Measurements from ENCODE around the gene UBIAD1. TPM values are rescaled to one million over a fixed set of nuclear protein-coding genes. Genes with fewer than 3 reads are reported as not detected.
A peak's percentile ranks its signal among the peaks of the same experiment; 100 is the strongest.

Gene UBIAD1
- total RNA-seq, 6 experiments from 2014 or later = 12.8 to 18.3 (median 13.8) TPM

DNA sequence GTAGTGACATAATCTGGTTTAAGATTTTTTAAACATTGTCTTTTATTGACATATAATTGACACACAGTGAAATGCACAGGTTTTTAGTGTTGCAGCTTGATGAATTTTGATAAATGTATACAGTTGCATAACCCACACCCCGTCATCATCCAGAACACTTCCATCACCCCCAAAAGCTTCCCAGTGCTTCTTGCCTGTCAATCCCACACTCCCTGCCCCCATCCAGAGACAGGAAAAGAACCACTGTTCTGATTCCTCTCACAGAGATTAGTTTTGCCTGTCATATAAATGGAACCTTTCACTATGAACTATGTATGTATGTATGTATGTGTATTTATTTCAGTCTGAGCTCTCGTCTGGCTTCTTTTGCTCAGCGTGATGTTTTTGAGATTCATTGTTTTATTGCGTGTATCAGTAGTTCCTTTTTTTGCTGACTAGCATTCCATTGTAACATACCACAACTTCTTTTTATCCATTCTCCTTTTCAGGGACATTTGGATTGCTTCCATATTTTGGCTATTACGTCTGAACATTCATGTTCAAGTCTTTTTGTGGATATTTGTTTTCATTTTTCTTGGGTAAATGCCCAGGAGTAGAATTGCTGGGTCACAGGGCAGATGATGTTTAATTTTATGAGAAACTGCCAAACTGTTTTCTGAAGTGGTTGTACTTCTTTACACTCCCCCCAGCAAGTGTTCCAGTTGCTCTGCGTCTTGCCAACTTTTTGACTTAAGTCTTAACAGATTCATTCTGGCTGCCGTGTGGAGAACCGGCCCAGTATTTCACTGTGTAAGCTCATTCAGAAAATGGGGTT, 8.7 kb downstream of the UBIAD1 start:
- no peak for TF ChIP-seq CTCF (IDR thresholded peaks at IDR 0.05)
- Mint-ChIP-seq H3K36me3 (ENCODE audit: low read depth) (peaks cover 17% of the 10 kb centered on the region), H3K27ac (peak overlapping the region; percentile 14), H3K4me1 (ENCODE audit: low read depth) (peaks cover 29% of the 10 kb centered on the region), H3K9me3 (no peaks in the 10 kb centered on the region), H3K4me3 (peak overlapping the region; percentile 2; the same call in 1 of the 2 replicates), H3K27me3 (ENCODE audit: insufficient read depth) (no peaks in the 10 kb centered on the region; the same call in 1 of the 2 replicates)
- DNase-seq = peak; percentile 73

DNA sequence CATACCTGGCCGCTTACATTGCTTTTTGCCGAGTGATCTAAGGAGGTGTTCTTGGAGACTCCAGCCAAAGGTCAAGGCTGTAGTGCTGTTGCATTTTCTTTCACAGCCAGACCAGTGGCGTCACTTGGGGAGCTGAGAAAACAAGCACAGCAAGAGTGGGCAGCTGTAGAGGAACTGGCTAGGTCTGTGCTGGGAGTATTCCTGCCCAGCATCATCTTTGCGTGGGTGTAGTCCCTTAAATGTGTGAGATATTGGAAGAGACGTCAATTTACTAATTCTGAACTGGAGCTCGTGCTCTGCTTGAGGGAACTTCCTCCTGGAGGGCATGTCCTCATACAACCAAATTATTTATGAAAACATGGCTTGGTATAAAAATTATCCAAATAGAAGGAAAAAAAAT, 10.2 kb downstream of the UBIAD1 start:
- DNase-seq = no peak
- no peak overlapping the region for H3K4me3 Mint-ChIP-seq
- no peaks in the 10 kb centered on the region for H3K9me3 Mint-ChIP-seq
- no peak for TF ChIP-seq CTCF (IDR thresholded peaks at IDR 0.05)
- H3K27ac Mint-ChIP-seq = no peak overlapping the region
- H3K27me3 Mint-ChIP-seq (ENCODE audit: insufficient read depth) = no peaks in the 10 kb centered on the region; the same call in 1 of the 2 replicates
- H3K4me1 Mint-ChIP-seq (ENCODE audit: low read depth) = peaks cover 34% of the 10 kb centered on the region
- peaks cover 12% of the 10 kb centered on the region for H3K36me3 Mint-ChIP-seq (ENCODE audit: low read depth)

- no peak overlapping the region for H3K4me3 Mint-ChIP-seq
- H3K27me3 Mint-ChIP-seq (ENCODE audit: insufficient read depth) = no peaks in the 10 kb centered on the region; the same call in 1 of the 2 replicates
- no peak for DNase-seq
- H3K36me3 Mint-ChIP-seq (ENCODE audit: low read depth) = peaks cover 7% of the 10 kb centered on the region; the same call in 1 of the 2 replicates
- TF ChIP-seq CTCF (IDR thresholded peaks at IDR 0.05) = no peak
- no peak overlapping the region for H3K27ac Mint-ChIP-seq
- peaks cover 34% of the 10 kb centered on the region for H3K4me1 Mint-ChIP-seq (ENCODE audit: low read depth)
- no peaks in the 10 kb centered on the region for H3K9me3 Mint-ChIP-seq
These were observed 11.8 kb downstream of the UBIAD1 start for GRCh38 chr1:11284784-11285183.

- peak; percentile 18 for DNase-seq
- Mint-ChIP-seq H3K27ac (peak overlapping the region; percentile 58; the same call in 1 of the 2 replicates), H3K27me3 (ENCODE audit: insufficient read depth) (no peaks in the 10 kb centered on the region; the same call in 1 of the 2 replicates), H3K36me3 (ENCODE audit: low read depth) (peaks cover 6% of the 10 kb centered on the region; the same call in 1 of the 2 replicates), H3K4me3 (no peak overlapping the region), H3K9me3 (no peaks in the 10 kb centered on the region), H3K4me1 (ENCODE audit: low read depth) (peaks cover 30% of the 10 kb centered on the region)
- peak; percentile 70 for TF ChIP-seq CTCF (IDR thresholded peaks at IDR 0.05)
These were observed 13.1 kb downstream of the UBIAD1 start for GRCh38 chr1:11285883-11286734.

- DNase-seq = no peak
- H3K27ac Mint-ChIP-seq = peak overlapping the region; percentile 58; the same call in 1 of the 2 replicates
- H3K4me3 Mint-ChIP-seq = no peak overlapping the region
- H3K36me3 Mint-ChIP-seq (ENCODE audit: low read depth) = peaks cover 6% of the 10 kb centered on the region; the same call in 1 of the 2 replicates
- no peak for TF ChIP-seq CTCF (IDR thresholded peaks at IDR 0.05)
- no peaks in the 10 kb centered on the region; the same call in 1 of the 2 replicates for H3K27me3 Mint-ChIP-seq (ENCODE audit: insufficient read depth)
- H3K9me3 Mint-ChIP-seq = no peaks in the 10 kb centered on the region
- H3K4me1 Mint-ChIP-seq (ENCODE audit: low read depth) = peaks cover 22% of the 10 kb centered on the region
These were observed 13.9 kb downstream of the UBIAD1 start for GRCh38 chr1:11286735-11287410.

Measured in HFFc6 (cell line).